ENCODE data around the gene HIVEP3. TPM values are rescaled to one million over a fixed set of nuclear protein-coding genes. Genes with fewer than 3 reads are reported as not detected.
A peak's percentile ranks its signal among the peaks of the same experiment; 100 is the strongest.
"Not testable (repeated sequence)": the region's sequence is repeated elsewhere in the genome, so short reads cannot be mapped to it uniquely, and the experiment has no call there.

HIVEP3 gene
- total RNA-seq, 2 donors from 2014 or later: 17.9 to 32.0 TPM

DNA sequence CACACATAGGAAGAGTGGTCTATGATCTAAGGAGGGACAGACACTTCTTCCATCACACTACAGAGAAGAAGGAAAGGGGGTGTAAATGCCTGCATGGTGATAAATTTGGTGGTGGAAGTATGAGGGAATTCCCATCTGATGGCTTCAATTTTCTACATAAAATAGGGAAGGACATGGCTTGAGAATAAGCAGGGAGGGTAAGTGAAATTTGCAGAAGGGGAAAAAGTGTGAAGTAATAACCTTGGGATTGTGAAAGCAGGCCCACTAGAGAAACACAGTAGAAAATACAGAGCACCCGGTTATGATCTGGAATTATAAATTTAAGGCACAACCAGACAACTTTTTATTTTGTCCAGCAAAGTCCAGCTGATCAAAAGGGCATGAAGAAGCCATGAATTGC, 22.7 kb upstream of the HIVEP3 start:
- ATAC-seq (no peak), DNase-seq (ENCODE audit: low spot score) (no peak)
- Mint-ChIP-seq H3K27ac (peak overlapping the region in 1 of 2 donors; percentile 9), H3K4me1 (ENCODE audit: low read depth in 2 of 2) (peaks cover 22 to 37% of the 10 kb centered on the region in 2 donors), H3K9me3 (peaks cover 5% of the 10 kb centered on the region), H3K36me3 (peaks cover 20% of the 10 kb centered on the region), H3K4me3 (no peak overlapping the region), H3K27me3 (no peaks in the 10 kb centered on the region)

DNA sequence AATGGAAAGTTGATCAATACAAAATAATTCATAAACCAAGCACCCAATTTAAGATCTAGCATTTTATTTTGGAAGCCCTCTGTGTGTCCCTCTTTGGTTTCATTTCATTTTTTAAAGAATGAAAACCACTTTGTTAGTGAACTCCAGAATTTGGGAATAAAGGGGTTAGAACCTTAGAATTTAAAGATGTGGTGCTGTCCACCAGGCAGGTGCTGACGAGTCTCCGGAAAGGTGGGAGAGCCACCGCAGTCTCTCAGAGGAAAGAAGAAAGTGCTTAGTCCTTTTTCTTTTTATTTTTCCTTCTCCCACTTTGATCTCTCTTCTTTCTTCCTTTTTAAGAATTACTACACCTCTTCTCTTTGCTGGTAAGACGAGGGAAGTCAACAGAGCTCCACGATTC, 20.5 kb upstream of the HIVEP3 start:
- peaks cover 22% of the 10 kb centered on the region for H3K36me3 Mint-ChIP-seq
- no peaks in the 10 kb centered on the region for H3K27me3 Mint-ChIP-seq
- H3K4me3 Mint-ChIP-seq: no peak overlapping the region
- peaks cover 5% of the 10 kb centered on the region for H3K9me3 Mint-ChIP-seq
- H3K4me1 Mint-ChIP-seq (ENCODE audit: low read depth in 2 of 2): peaks cover 34 to 46% of the 10 kb centered on the region in 2 donors
- ATAC-seq (no peak), DNase-seq (ENCODE audit: low spot score) (no peak)
- H3K27ac Mint-ChIP-seq: no peak overlapping the region

DNA sequence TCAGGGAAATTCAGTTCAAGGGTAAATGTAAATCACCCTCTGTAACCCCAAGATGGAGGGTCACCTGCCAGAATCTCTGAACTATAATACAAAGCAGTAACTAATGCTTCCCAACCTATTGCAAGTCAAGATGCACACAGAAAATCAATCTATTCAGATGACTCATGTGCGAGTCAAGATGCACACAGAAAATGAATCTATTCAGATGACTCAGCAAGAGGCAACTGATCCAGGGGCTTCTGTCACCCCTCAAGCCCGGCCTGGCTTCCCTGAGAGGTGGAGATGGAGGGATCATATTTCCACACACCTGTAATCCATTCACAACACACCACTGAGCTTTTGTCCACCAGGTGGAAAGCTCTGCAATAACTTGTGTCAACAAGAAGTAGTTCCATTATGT, 17.4 kb upstream of the HIVEP3 start:
- Mint-ChIP-seq H3K27ac (peak overlapping the region; percentile 60 to 85), H3K36me3 (peaks cover 26% of the 10 kb centered on the region), H3K27me3 (no peaks in the 10 kb centered on the region), H3K4me3 (peak overlapping the region; percentile 28), H3K9me3 (peaks cover 5% of the 10 kb centered on the region), H3K4me1 (ENCODE audit: low read depth in 2 of 2) (peaks cover 53 to 56% of the 10 kb centered on the region in 2 donors)
- DNase-seq (ENCODE audit: low spot score) (no peak), ATAC-seq (peak; percentile 89 to 92)

DNA sequence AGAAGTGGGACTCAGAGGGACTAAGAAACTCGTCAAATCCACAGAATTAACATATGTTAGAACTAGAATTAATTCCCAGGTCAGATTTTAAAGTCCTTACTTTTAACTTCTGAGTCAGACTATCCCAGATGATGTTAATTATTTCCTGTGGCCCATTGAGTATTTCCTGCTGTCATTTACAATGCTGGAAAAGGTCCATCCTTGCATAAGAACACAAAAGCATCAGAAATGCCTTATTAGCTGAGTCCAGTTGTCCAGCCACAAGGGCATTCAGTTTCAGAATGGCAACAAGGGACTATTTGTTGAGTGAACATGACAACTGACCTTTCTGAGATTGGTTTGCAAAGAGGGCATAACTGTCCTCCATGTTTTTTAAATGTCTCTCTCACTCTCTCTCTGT, 16.5 kb upstream of the HIVEP3 start:
- H3K9me3 Mint-ChIP-seq: peaks cover 5% of the 10 kb centered on the region
- no peak for DNase-seq (ENCODE audit: low spot score)
- no peak for ATAC-seq
- no peak overlapping the region for H3K4me3 Mint-ChIP-seq
- H3K4me1 Mint-ChIP-seq (ENCODE audit: low read depth in 2 of 2): peaks cover 46 to 49% of the 10 kb centered on the region in 2 donors
- no peaks in the 10 kb centered on the region for H3K27me3 Mint-ChIP-seq
- H3K27ac Mint-ChIP-seq: peak overlapping the region; percentile 60 to 85
- peaks cover 22% of the 10 kb centered on the region for H3K36me3 Mint-ChIP-seq

DNA sequence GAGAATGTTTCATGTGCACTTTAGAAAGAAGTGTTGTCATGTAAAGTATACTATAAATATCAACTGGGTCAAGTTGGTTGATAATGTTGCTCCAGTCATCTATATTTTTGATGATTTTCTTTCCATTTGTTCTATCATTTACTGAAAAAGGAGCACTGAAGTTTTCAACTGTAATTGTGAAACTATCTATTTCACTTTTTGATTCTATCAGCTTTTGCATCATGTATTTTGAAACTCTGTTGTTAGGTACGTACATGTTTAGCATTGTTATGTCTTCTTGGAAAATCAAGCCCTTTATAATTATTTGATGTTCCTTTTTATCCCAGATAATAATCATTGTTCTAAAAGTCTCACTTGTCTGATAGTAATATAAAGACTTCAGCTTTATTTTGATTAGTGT, 14.4 kb upstream of the HIVEP3 start:
- peak overlapping the region; percentile 84 to 95 for H3K27ac Mint-ChIP-seq
- H3K4me1 Mint-ChIP-seq (ENCODE audit: low read depth in 2 of 2): peaks cover 41 to 48% of the 10 kb centered on the region in 2 donors
- ATAC-seq (peak; percentile 42 to 63), DNase-seq (ENCODE audit: low spot score) (no peak)
- peaks cover 2% of the 10 kb centered on the region for H3K9me3 Mint-ChIP-seq
- H3K4me3 Mint-ChIP-seq: peak overlapping the region; percentile 57
- H3K36me3 Mint-ChIP-seq: peaks cover 19% of the 10 kb centered on the region
- H3K27me3 Mint-ChIP-seq: no peaks in the 10 kb centered on the region

DNA sequence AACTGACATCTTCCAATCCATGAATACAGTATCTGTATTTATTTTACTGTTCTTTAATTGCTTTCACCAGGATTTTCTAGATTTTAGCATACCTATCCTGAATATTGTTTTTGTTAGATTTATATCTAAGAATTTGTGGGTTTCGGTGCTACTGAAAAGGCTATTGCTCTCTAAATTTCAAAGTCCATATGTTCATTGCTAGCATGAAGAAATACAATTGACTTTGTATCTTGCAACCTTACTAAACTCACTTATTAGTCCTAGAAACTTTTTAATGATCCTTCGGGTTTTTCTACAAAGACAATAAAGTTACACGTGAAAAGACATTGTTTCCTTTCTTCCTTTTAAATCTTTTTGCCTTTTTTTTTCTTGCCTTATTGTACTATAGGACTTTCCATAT, 12.9 kb upstream of the HIVEP3 start:
- H3K4me1 Mint-ChIP-seq (ENCODE audit: low read depth in 2 of 2): peaks cover 38 to 48% of the 10 kb centered on the region in 2 donors
- H3K4me3 Mint-ChIP-seq: no peak overlapping the region
- H3K27me3 Mint-ChIP-seq: no peaks in the 10 kb centered on the region
- ATAC-seq (no peak), DNase-seq (ENCODE audit: low spot score) (no peak)
- H3K36me3 Mint-ChIP-seq: peaks cover 15% of the 10 kb centered on the region
- H3K27ac Mint-ChIP-seq: peak overlapping the region; percentile 84 to 95
- no peaks in the 10 kb centered on the region for H3K9me3 Mint-ChIP-seq

DNA sequence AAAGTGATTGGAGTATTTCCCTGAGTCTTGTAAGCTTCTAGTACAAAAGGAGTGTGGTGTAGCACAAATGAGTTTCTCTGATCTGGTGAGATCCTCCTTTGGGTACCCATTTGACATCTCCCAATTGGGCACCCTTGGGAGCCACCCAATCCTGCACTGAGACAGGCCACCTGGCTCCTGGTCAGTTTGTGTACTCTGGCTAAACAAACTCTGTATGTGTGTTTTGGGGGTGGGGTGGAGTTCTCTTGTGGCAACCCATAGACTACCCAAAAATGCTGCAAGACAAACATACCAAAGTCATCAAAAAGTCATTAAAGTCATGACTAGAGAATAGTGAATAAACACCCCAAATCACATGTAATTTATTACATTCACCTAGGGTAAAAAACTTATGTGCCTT, 8.4 kb upstream of the HIVEP3 start:
- Mint-ChIP-seq H3K4me1 (ENCODE audit: low read depth in 2 of 2) (peaks cover 14 to 27% of the 10 kb centered on the region in 2 donors), H3K27me3 (no peaks in the 10 kb centered on the region), H3K27ac (no peak overlapping the region), H3K4me3 (no peak overlapping the region), H3K36me3 (no peaks in the 10 kb centered on the region), H3K9me3 (peaks cover 3% of the 10 kb centered on the region)
- ATAC-seq (no peak), DNase-seq (ENCODE audit: low spot score) (no peak)

DNA sequence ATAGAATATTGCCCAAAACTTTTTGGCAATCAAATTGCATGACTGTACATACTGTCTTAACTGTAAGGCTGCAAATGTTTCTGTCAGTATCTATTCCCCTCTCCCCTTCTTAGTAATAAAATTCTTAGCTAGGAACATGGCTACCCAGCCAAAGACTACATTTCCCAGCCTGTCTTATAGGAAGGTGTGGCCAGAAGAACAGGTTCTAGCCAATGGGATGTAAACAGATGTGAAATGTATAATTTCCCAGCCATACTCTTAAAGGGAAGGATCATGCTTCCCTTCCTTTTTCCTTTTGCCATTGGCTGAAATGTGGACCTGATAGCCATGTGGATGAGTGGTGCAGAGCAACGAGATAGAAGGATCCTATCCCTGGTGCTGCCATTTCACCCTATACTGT, 7.0 kb upstream of the HIVEP3 start:
- ATAC-seq: no peak
- Mint-ChIP-seq H3K4me3 (no peak overlapping the region), H3K27ac (no peak overlapping the region), H3K4me1 (ENCODE audit: low read depth in 2 of 2) (peaks cover 10 to 30% of the 10 kb centered on the region in 2 donors), H3K36me3 (peaks cover 9% of the 10 kb centered on the region), H3K27me3 (no peaks in the 10 kb centered on the region), H3K9me3 (peaks cover 3% of the 10 kb centered on the region)
- no peak for DNase-seq (ENCODE audit: low spot score)

DNA sequence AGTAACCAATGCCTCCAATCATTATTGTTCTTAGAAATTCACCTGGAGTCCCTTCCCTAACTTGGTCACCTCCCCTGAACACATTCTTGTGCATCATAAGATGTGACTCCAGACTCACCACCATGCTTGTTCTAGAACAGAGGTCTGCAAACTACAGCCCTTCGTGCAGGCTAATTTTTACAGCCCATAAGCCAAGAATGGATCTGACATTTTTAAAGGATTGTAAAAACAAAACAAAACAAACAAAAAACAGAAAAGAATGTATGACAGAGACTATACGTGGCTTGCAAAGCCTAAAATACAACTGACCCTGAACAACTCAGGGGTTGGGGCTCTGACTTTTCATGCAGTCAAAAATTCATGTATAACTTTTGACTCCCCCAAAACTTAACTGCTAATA, 6.2 kb upstream of the HIVEP3 start:
- Mint-ChIP-seq H3K27me3 (no peaks in the 10 kb centered on the region), H3K36me3 (peaks cover 10% of the 10 kb centered on the region), H3K4me3 (no peak overlapping the region), H3K27ac (peak overlapping the region in 1 of 2 donors; percentile 4), H3K4me1 (ENCODE audit: low read depth in 2 of 2) (peaks cover 18 to 35% of the 10 kb centered on the region in 2 donors), H3K9me3 (peaks cover 3% of the 10 kb centered on the region)
- ATAC-seq (no peak), DNase-seq (ENCODE audit: low spot score) (no peak)

DNA sequence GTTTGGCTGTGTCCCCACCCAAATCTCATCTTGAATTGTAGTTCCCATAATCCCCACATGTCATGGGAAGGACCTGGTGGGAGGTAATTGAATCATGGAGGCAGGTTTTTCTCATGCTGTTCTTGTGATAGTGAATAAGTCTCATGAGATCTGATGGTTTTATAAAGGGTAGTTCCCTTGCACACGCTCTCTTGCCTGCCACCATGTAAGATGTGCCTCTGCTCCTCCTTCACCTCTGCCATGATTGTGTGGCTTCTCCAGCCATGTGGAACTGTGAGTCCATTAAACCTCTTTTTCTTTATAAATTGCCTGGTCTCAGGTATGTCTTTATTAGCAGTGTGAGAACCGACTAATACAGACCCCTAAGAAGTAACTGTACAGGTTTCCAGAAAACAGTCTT, 2.5 kb upstream of the HIVEP3 start:
- H3K36me3 Mint-ChIP-seq; ATAC-seq; H3K9me3 Mint-ChIP-seq; H3K4me3 Mint-ChIP-seq; H3K27me3 Mint-ChIP-seq; DNase-seq (ENCODE audit: low spot score): not testable (repeated sequence)
- Mint-ChIP-seq H3K4me1 (ENCODE audit: low read depth in 2 of 2) (peaks cover 45 to 51% of the 10 kb centered on the region in 2 donors), H3K27ac (peak overlapping the region; percentile 87 to 94)

DNA sequence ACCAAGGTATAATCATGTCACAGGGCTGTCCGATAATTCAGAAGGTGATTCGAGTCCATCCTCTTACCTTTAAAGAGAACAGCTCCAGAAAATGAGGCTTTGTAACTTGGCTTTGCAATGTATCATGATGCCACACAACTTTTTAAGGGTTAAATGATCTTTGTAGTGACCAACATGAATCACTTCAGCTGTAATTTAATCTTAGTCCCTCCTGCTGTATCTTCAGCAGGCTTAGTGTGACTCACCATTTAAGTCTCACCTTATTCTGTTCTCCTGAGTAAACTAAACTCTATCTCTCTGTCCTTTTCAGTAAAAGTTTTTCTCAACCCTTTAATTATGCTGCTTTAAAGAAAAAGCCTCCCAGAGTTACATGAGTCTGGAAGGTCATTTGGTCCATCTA, 1.9 kb upstream of the HIVEP3 start:
- peak overlapping the region; percentile 87 to 94 for H3K27ac Mint-ChIP-seq
- peaks cover 10% of the 10 kb centered on the region for H3K36me3 Mint-ChIP-seq
- ATAC-seq (no peak), DNase-seq (ENCODE audit: low spot score) (no peak)
- peak overlapping the region; percentile 67 for H3K4me3 Mint-ChIP-seq
- no peaks in the 10 kb centered on the region for H3K27me3 Mint-ChIP-seq
- peaks cover 48 to 52% of the 10 kb centered on the region in 2 donors for H3K4me1 Mint-ChIP-seq (ENCODE audit: low read depth in 2 of 2)
- H3K9me3 Mint-ChIP-seq: no peaks in the 10 kb centered on the region

DNA sequence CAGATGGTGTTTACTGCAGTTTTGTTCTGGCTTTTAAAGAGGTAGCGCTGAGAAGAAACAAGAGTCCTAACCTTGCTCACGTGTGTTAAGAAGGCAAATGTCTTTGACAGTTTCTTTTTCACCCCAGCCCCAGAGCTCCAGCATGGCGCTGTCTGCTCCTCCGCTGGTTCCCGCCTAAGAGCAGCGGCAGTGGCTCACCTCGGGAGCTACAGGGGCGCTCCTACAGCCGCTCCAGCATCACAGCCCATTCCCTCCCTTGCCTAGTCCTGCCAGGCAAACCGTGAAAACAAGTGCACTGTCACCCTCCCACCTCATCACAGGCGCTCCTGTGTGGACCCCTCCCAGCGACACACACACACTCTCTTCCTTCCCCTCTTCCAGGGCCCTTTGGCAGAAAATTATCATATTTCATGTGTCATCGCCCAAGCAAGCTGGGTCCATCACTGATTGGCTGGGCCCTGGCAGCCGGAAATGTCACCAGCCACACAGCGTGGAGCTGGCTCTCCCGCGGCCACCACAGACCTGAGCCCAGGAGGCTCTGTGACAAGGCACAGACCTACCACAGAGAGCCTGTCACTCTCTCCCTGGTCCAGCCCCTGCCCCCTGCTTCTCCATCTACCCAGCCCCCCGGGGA, 1.2 kb upstream of the HIVEP3 start:
- Mint-ChIP-seq H3K36me3 (peaks cover 10% of the 10 kb centered on the region), H3K27me3 (no peaks in the 10 kb centered on the region), H3K4me1 (ENCODE audit: low read depth in 2 of 2) (peaks cover 56 to 60% of the 10 kb centered on the region in 2 donors), H3K4me3 (peak overlapping the region; percentile 67), H3K27ac (peak overlapping the region; percentile 87 to 94), H3K9me3 (no peaks in the 10 kb centered on the region)
- ATAC-seq: peak; percentile 95
- peak; percentile 91 for DNase-seq (ENCODE audit: low spot score)

DNA sequence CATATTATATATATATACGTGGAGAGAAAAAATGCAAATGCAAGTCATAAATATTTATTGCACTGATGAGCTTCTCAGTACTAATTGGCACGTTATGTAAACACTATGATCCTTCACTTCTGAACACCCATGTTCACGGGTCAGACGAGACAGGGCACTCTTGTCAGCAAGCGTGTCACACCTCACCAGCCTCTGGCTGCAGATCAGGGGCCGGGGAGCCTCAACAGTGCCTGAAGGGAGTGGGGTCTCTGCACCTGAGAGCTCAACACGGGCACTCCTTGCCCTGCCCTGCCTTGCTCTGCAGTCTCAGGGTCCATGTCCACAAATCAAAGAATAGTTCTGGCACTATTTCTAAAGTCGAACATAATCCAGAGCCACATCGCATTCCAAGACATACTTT, 409 bp upstream of the HIVEP3 start:
- ATAC-seq (no peak), DNase-seq (ENCODE audit: low spot score) (no peak)
- Mint-ChIP-seq H3K4me3 (peak overlapping the region; percentile 67), H3K4me1 (ENCODE audit: low read depth in 2 of 2) (peaks cover 63 to 66% of the 10 kb centered on the region in 2 donors), H3K27me3 (no peaks in the 10 kb centered on the region), H3K27ac (peak overlapping the region; percentile 87 to 94), H3K36me3 (peaks cover 16% of the 10 kb centered on the region), H3K9me3 (no peaks in the 10 kb centered on the region)

DNA sequence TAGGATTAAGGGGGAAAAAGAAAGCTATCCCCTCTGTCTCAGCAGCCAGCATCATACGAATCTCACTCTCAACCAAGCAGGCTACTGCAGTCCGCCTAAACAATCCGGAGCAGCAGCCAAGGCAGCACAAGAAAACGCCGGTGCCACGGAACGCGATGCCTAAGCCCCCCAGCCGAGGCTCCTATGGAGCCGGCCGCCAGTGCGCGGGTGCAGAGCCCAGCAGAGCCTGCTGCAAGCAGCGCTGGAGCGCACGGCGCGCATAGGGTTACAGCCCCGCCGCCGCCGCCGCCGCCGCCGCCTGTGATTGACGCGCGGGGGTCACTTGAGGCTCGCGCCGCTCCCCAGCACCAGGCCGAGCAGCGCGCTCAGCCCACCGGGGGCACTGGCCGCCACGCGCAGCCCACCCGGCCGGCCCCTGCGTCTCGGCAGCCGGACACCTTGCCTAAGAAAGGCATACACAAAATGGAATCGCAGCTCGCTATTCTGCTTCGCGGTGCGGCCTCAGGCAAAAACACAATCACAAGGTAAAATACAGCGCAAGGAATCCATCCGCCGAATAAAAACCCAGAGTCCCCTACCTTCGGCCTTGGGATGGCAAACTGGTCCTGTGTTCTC, 780 bp downstream of the HIVEP3 start:
- peak overlapping the region; percentile 67 for H3K4me3 Mint-ChIP-seq
- peaks cover 75 to 77% of the 10 kb centered on the region in 2 donors for H3K4me1 Mint-ChIP-seq (ENCODE audit: low read depth in 2 of 2)
- H3K36me3 Mint-ChIP-seq: peaks cover 16% of the 10 kb centered on the region
- H3K27me3 Mint-ChIP-seq: no peaks in the 10 kb centered on the region
- no peak for DNase-seq (ENCODE audit: low spot score)
- peak overlapping the region; percentile 87 to 94 for H3K27ac Mint-ChIP-seq
- peak; percentile 55 to 63 for ATAC-seq
- no peaks in the 10 kb centered on the region for H3K9me3 Mint-ChIP-seq
